Pulmonary artery endothelial cell (primary cell): Measurements from ENCODE around the gene RNF213. TPM values are rescaled to one million over a fixed set of nuclear protein-coding genes. Genes with fewer than 3 reads are reported as not detected.

Experiments
- DNase-seq: peaks from one replicate; pipeline ENCODE4 v3.0.0-alpha.2; 2011; ENCODE audit warnings: low read depth, low spot score
- total RNA-seq: library from RNA; depleted of rRNA; stranded (reverse); fragments of >200 nt; gene quantifications from 2 replicates; pipeline ENCODE4 v1.2.3, GENCODE V29; 2014

RNF213 gene
- total RNA-seq, 1 donor from 2014 or later = 94.8 TPM

- no peak for DNase-seq
Measured at GRCh38 chr17:80429356-80430275, 169.0 kb downstream of the RNF213 start.

GRCh38 chr17:80430446-80431245 lies 170.0 kb downstream of the RNF213 start:
- DNase-seq = no peak

- no peak for DNase-seq
Measured at GRCh38 chr17:80431246-80432195, 170.9 kb downstream of the RNF213 start.

- no peak for DNase-seq
Measured at GRCh38 chr17:80432350-80432955, 171.8 kb downstream of the RNF213 start.

GRCh38 chr17:80432961-80433550 lies 172.4 kb downstream of the RNF213 start:
- no peak for DNase-seq

GRCh38 chr17:80433916-80434666 lies 173.4 kb downstream of the RNF213 start:
- no peak for DNase-seq

GRCh38 chr17:80437532-80437931 lies 176.9 kb downstream of the RNF213 start:
- DNase-seq = no peak

GRCh38 chr17:80438806-80439205 lies 178.2 kb downstream of the RNF213 start:
- no peak for DNase-seq

- DNase-seq = no peak
Measured at GRCh38 chr17:80439499-80439898, 178.8 kb downstream of the RNF213 start.

GRCh38 chr17:80441133-80441578 lies 180.5 kb downstream of the RNF213 start:
- DNase-seq = no peak

- no peak for DNase-seq
Measured at GRCh38 chr17:80441598-80442322, 181.1 kb downstream of the RNF213 start.

- DNase-seq = no peak
Measured at GRCh38 chr17:80442323-80442659, 181.6 kb downstream of the RNF213 start.

- DNase-seq = no peak
Measured at GRCh38 chr17:80442764-80443163, 182.1 kb downstream of the RNF213 start.

- no peak for DNase-seq
Measured at GRCh38 chr17:80443498-80443897, 182.8 kb downstream of the RNF213 start.

- no peak for DNase-seq
Measured at GRCh38 chr17:80443916-80444643, 183.4 kb downstream of the RNF213 start.

GRCh38 chr17:80444644-80444979 lies 184.0 kb downstream of the RNF213 start:
- DNase-seq = no peak

- DNase-seq = no peak
Measured at GRCh38 chr17:80445007-80445725, 184.5 kb downstream of the RNF213 start.

- DNase-seq = no peak
Measured at GRCh38 chr17:80445726-80446110, 185.1 kb downstream of the RNF213 start.
